Measurements from ENCODE around the gene SCN4A. TPM values are rescaled to one million over a fixed set of nuclear protein-coding genes. Genes with fewer than 3 reads are reported as not detected.

The SCN4A gene
- total and polyA plus RNA-seq, 2 of the 13 experiments (the other 11 are each of a cell fraction or from before 2014, with no cell fraction given): 0.02 to 0.03 TPM

GRCh38 chr17:63998050-63998720 lies 25.5 kb upstream of the SCN4A start, which contains the start of gene PRR29 (continued):
- TF ChIP-seq, protein P1, sequence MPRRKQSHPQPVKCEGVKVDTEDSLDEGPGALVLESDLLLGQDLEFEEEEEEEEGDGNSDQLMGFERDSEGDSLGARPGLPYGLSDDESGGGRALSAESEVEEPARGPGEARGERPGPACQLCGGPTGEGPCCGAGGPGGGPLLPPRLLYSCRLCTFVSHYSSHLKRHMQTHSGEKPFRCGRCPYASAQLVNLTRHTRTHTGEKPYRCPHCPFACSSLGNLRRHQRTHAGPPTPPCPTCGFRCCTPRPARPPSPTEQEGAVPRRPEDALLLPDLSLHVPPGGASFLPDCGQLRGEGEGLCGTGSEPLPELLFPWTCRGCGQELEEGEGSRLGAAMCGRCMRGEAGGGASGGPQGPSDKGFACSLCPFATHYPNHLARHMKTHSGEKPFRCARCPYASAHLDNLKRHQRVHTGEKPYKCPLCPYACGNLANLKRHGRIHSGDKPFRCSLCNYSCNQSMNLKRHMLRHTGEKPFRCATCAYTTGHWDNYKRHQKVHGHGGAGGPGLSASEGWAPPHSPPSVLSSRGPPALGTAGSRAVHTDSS (CRISPR knock-in tag; conservative IDR thresholded peaks at IDR 0.05): no peak
- TF ChIP-seq ZNF296 (CRISPR knock-in tag; conservative IDR thresholded peaks at IDR 0.05) (no peak), LCORL (IDR thresholded peaks at IDR 0.05) (no peak), LCORL (CRISPR knock-in tag; IDR thresholded peaks at IDR 0.05) (peak; percentile 24; the same call in 1 of the 2 replicates), ZNF644 (CRISPR knock-in tag; IDR thresholded peaks at IDR 0.05; ENCODE audit: low read depth) (no peak), ARHGAP35 (CRISPR knock-in tag; IDR thresholded peaks at IDR 0.05; ENCODE audit: borderline replicate concordance) (no peak), ZNF749 (CRISPR knock-in tag; IDR thresholded peaks at IDR 0.05; ENCODE audit: borderline replicate concordance) (no peak), ZFAT (CRISPR knock-in tag; conservative IDR thresholded peaks at IDR 0.05) (no peak), GLI4 (CRISPR knock-in tag; IDR thresholded peaks at IDR 0.05; ENCODE audit: borderline replicate concordance) (no peak), SP140L (CRISPR knock-in tag; IDR thresholded peaks at IDR 0.05; ENCODE audit: borderline replicate concordance) (no peak), FOXP1 (IDR thresholded peaks at IDR 0.05) (no peak), FOXP1 (CRISPR knock-in tag; IDR thresholded peaks at IDR 0.05) (no peak), MEIS2 (CRISPR knock-in tag; IDR thresholded peaks at IDR 0.05) (no peak), ZMAT3 (CRISPR knock-in tag; conservative IDR thresholded peaks at IDR 0.05) (no peak), SMAD1 (CRISPR knock-in tag; IDR thresholded peaks at IDR 0.05; ENCODE audit: borderline replicate concordance, low read depth) (no peak), ZBTB7A (CRISPR knock-in tag; IDR thresholded peaks at IDR 0.05) (no peak), PAF1 (CRISPR knock-in tag; IDR thresholded peaks at IDR 0.05) (no peak), CHD4 (IDR thresholded peaks at IDR 0.05; ENCODE audit: borderline replicate concordance, low read length) (no peak), ATF1 (CRISPR knock-in tag; IDR thresholded peaks at IDR 0.05) (no peak), CAMTA2 (CRISPR knock-in tag; IDR thresholded peaks at IDR 0.05; ENCODE audit: borderline replicate concordance) (no peak)
- TF ChIP-seq, protein P2, sequence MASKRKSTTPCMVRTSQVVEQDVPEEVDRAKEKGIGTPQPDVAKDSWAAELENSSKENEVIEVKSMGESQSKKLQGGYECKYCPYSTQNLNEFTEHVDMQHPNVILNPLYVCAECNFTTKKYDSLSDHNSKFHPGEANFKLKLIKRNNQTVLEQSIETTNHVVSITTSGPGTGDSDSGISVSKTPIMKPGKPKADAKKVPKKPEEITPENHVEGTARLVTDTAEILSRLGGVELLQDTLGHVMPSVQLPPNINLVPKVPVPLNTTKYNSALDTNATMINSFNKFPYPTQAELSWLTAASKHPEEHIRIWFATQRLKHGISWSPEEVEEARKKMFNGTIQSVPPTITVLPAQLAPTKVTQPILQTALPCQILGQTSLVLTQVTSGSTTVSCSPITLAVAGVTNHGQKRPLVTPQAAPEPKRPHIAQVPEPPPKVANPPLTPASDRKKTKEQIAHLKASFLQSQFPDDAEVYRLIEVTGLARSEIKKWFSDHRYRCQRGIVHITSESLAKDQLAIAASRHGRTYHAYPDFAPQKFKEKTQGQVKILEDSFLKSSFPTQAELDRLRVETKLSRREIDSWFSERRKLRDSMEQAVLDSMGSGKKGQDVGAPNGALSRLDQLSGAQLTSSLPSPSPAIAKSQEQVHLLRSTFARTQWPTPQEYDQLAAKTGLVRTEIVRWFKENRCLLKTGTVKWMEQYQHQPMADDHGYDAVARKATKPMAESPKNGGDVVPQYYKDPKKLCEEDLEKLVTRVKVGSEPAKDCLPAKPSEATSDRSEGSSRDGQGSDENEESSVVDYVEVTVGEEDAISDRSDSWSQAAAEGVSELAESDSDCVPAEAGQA (IDR thresholded peaks at IDR 0.05; ENCODE audit: low read depth): no peak
- TF ChIP-seq, protein P2 (CRISPR knock-in tag; IDR thresholded peaks at IDR 0.05; ENCODE audit: borderline replicate concordance): no peak
- TF ChIP-seq, protein P3, sequence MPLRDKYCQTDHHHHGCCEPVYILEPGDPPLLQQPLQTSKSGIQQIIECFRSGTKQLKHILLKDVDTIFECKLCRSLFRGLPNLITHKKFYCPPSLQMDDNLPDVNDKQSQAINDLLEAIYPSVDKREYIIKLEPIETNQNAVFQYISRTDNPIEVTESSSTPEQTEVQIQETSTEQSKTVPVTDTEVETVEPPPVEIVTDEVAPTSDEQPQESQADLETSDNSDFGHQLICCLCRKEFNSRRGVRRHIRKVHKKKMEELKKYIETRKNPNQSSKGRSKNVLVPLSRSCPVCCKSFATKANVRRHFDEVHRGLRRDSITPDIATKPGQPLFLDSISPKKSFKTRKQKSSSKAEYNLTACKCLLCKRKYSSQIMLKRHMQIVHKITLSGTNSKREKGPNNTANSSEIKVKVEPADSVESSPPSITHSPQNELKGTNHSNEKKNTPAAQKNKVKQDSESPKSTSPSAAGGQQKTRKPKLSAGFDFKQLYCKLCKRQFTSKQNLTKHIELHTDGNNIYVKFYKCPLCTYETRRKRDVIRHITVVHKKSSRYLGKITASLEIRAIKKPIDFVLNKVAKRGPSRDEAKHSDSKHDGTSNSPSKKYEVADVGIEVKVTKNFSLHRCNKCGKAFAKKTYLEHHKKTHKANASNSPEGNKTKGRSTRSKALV (CRISPR knock-in tag; IDR thresholded peaks at IDR 0.05): no peak

Data from HepG2 (cell line).